HG02938 (cell line): ENCODE data around the gene TRAPPC2L.

Experiments
- ATAC-seq: cut with Tn5 transposase; IDR thresholded peaks from one replicate; pipeline ENCODE4 v1.9.1; 2021; ENCODE audit warnings: mild to moderate bottlenecking, moderate library complexity; ENCODE audit not compliant: unreplicated experiment

The TRAPPC2L gene

GRCh38 chr16:88856122-88856827 lies 652 bp upstream of the TRAPPC2L start:
- ATAC-seq = peak; percentile 14

- no peak for ATAC-seq
These were observed 907 bp downstream of the TRAPPC2L start for GRCh38 chr16:88857728-88858339.

- no peak for ATAC-seq
These were observed 2.6 kb downstream of the TRAPPC2L start for GRCh38 chr16:88859381-88860091.

GRCh38 chr16:88861359-88861758 lies 4.4 kb downstream of the TRAPPC2L start:
- ATAC-seq = no peak

GRCh38 chr16:88862968-88863367 lies 6.0 kb downstream of the TRAPPC2L start:
- ATAC-seq = no peak

- no peak for ATAC-seq
These were observed 6.5 kb downstream of the TRAPPC2L start for GRCh38 chr16:88863426-88863825.

GRCh38 chr16:88864099-88864498 lies 7.2 kb downstream of the TRAPPC2L start:
- ATAC-seq = no peak

- no peak for ATAC-seq
These were observed 7.6 kb downstream of the TRAPPC2L start for GRCh38 chr16:88864521-88864920.

GRCh38 chr16:88865310-88865709 lies 8.4 kb downstream of the TRAPPC2L start:
- no peak for ATAC-seq

- no peak for ATAC-seq
These were observed 8.8 kb downstream of the TRAPPC2L start for GRCh38 chr16:88865742-88866141.

- no peak for ATAC-seq
These were observed 9.4 kb downstream of the TRAPPC2L start, which contains the start of gene PABPN1L for GRCh38 chr16:88866151-88866920. Gene PABPN1L, minus strand, starts transcription at chr16:88866660. Its CDS starts 54 bp downstream, at chr16:88866606.

- ATAC-seq = no peak
These were observed 10.8 kb downstream of the TRAPPC2L start for GRCh38 chr16:88867581-88868246.

- ATAC-seq = no peak
These were observed 12.2 kb downstream of the TRAPPC2L start for GRCh38 chr16:88868974-88869672.

GRCh38 chr16:88869673-88869980 lies 12.7 kb downstream of the TRAPPC2L start:
- no peak for ATAC-seq

- no peak for ATAC-seq
These were observed 13.9 kb downstream of the TRAPPC2L start for GRCh38 chr16:88870608-88871348.

- no peak for ATAC-seq
These were observed 14.4 kb downstream of the TRAPPC2L start for GRCh38 chr16:88871349-88871702.

- no peak for ATAC-seq
These were observed 14.9 kb downstream of the TRAPPC2L start for GRCh38 chr16:88871730-88872416.

GRCh38 chr16:88872650-88873331 lies 15.9 kb downstream of the TRAPPC2L start:
- ATAC-seq = no peak
